ENCODE results near the gene GATB.

Gene GATB

GRCh38 chr4:151692821-151693673 is 67.8 kb downstream of the GATB start:
- Mint-ChIP-seq H3K9me3 (no peaks in the 10 kb centered on the region), H3K27ac (peak overlapping the region in 2 of 3 experiments; percentile 54 to 92), H3K4me3 (no peak overlapping the region), H3K27me3 (ENCODE audit: low read depth) (no peaks in the 10 kb centered on the region), H3K4me1 (peaks cover 57% of the 10 kb centered on the region), H3K36me3 (ENCODE audit: low read depth) (peaks cover 18% of the 10 kb centered on the region)
- no peak for TF ChIP-seq CTCF (IDR thresholded peaks at IDR 0.05; ENCODE audit: unreplicated experiment in 3 of 3)

DNA sequence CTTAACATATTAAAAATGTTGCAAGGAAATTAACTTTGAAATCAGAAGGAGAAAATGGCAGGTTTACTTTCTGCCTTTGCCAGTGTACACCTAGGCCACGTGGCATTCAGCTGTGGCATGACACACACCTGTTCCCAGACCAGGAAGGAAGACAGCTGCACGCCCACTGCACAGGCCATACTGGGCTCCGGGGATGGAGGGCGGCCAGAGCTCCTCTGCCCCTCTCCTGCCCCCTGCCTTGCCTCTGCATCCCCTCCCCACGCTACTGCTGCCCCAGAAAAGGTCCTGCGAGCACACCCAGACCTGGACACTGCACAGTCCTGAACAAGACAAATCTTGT is 68.4 kb downstream of the GATB start:
- H3K9me3 Mint-ChIP-seq: no peaks in the 10 kb centered on the region
- no peaks in the 10 kb centered on the region for H3K27me3 Mint-ChIP-seq (ENCODE audit: low read depth)
- peak overlapping the region in 2 of 3 experiments; percentile 38 to 92 for H3K27ac Mint-ChIP-seq
- H3K36me3 Mint-ChIP-seq (ENCODE audit: low read depth): peaks cover 17% of the 10 kb centered on the region
- H3K4me3 Mint-ChIP-seq: no peak overlapping the region
- TF ChIP-seq CTCF (IDR thresholded peaks at IDR 0.05; ENCODE audit: unreplicated experiment in 3 of 3): no peak
- H3K4me1 Mint-ChIP-seq: peaks cover 63% of the 10 kb centered on the region

- H3K27ac Mint-ChIP-seq: peak overlapping the region in 2 of 3 experiments; percentile 55 to 92
- TF ChIP-seq CTCF (IDR thresholded peaks at IDR 0.05; ENCODE audit: unreplicated experiment in 3 of 3): no peak
- peaks cover 16% of the 10 kb centered on the region for H3K36me3 Mint-ChIP-seq (ENCODE audit: low read depth)
- peaks cover 69% of the 10 kb centered on the region for H3K4me1 Mint-ChIP-seq
- H3K4me3 Mint-ChIP-seq: no peak overlapping the region
- no peaks in the 10 kb centered on the region for H3K9me3 Mint-ChIP-seq
- H3K27me3 Mint-ChIP-seq (ENCODE audit: low read depth): peaks cover 1% of the 10 kb centered on the region
Measured at GRCh38 chr4:151691639-151692442, 69.0 kb downstream of the GATB start.

GRCh38 chr4:151690876-151691275 is 69.9 kb downstream of the GATB start:
- H3K27me3 Mint-ChIP-seq (ENCODE audit: low read depth): peaks cover 4% of the 10 kb centered on the region
- H3K27ac Mint-ChIP-seq: peak overlapping the region; percentile 48 to 92 (median 81)
- H3K4me3 Mint-ChIP-seq: no peak overlapping the region
- H3K9me3 Mint-ChIP-seq: no peaks in the 10 kb centered on the region
- peaks cover 8% of the 10 kb centered on the region for H3K36me3 Mint-ChIP-seq (ENCODE audit: low read depth)
- peaks cover 73% of the 10 kb centered on the region for H3K4me1 Mint-ChIP-seq
- no peak for TF ChIP-seq CTCF (IDR thresholded peaks at IDR 0.05; ENCODE audit: unreplicated experiment in 3 of 3)

DNA sequence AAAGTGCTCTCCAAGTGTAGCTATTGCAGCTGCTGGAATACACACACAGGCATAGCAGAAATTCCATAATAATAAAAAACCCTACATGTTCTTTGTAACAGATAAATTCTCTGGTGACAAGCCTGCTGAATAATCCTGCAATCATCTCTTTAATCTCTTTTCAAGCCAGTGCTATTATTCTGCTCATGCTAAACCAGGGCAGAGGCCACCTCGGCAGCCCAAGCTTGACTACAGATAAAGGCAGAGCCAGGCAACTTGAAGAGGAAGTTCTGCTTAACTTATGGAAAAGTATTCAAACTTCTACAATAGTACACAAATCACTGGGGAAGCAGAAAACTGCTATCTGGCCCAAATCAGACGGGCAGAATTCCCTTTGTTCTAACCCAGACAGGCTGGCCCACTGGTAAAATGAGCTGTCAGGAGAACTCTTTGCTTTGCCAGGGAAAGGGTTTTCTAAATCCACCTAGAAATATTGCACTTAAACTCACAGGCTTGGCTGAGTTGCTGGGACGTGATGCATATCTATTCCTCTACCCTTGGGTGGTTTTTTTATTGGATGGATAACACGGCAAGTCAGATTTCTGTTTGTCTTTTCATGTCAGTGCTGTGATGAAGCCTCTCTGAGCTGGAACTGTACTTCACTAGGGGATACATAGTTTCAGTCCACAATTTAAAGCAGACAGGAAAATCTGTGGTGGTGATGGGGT is 70.5 kb downstream of the GATB start:
- peak overlapping the region; percentile 48 to 92 (median 81) for H3K27ac Mint-ChIP-seq
- TF ChIP-seq CTCF (IDR thresholded peaks at IDR 0.05; ENCODE audit: unreplicated experiment in 3 of 3): no peak
- peak overlapping the region in 1 of 3 experiments; percentile 29 for H3K4me3 Mint-ChIP-seq
- peaks cover 7% of the 10 kb centered on the region for H3K27me3 Mint-ChIP-seq (ENCODE audit: low read depth)
- H3K36me3 Mint-ChIP-seq (ENCODE audit: low read depth): peaks cover 11% of the 10 kb centered on the region
- no peaks in the 10 kb centered on the region for H3K9me3 Mint-ChIP-seq
- H3K4me1 Mint-ChIP-seq: peaks cover 73% of the 10 kb centered on the region
